K562 (cell line): Measurements from ENCODE around the gene SMIM12. TPM values are rescaled to one million over a fixed set of nuclear protein-coding genes. Genes with fewer than 3 reads are reported as not detected.

ENCODE experiments used
- ATF1 ChIP-seq, 2 experiments: fragments of 450-650 bp in 1 of 2; IDR thresholded peaks; 2 replicates each; pipeline ENCODE4 v1.6.1; 2016; ENCODE audit warnings: missing compliant biosample characterization in 1 of 2, missing genetic modification characterization in 1 of 2
- BCOR ChIP-seq: fragments of 450-650 bp; IDR thresholded peaks from 2 replicates; pipeline ENCODE4 v1.6.1; 2016
- BRF2 ChIP-seq: IDR thresholded peaks from 3 replicates; pipeline ENCODE4 v1.6.1; 2011; ENCODE audit warnings: borderline replicate concordance, mild to moderate bottlenecking; ENCODE audit not compliant: insufficient read length, insufficient read depth
- CBX5 ChIP-seq: IDR thresholded peaks from 2 replicates; pipeline ENCODE4 v1.6.1; 2014; ENCODE audit warnings: low read depth, borderline replicate concordance
- CREM ChIP-seq: IDR thresholded peaks from 2 replicates; pipeline ENCODE4 v1.6.1; 2014; ENCODE audit warnings: antibody characterized with exemption, low read depth
- FOSL1 ChIP-seq: fragments of 200-800 bp; sonication (Bioruptor generic); conservative IDR thresholded peaks from 2 replicates; pipeline ENCODE4 v1.6.1; 2016; ENCODE audit warnings: missing genetic modification characterization, missing compliant biosample characterization
- FOXA3 ChIP-seq, 2 experiments: fragments of 450-650 bp in 1 of 2; sonication (generic) in 1 of 2; formaldehyde crosslinking; IDR thresholded peaks in 1 of 2; conservative IDR thresholded peaks in 1 of 2; 2 replicates each; pipeline versions ENCODE4 v1.4.0 to v1.8.0; 2020 to 2022; ENCODE audit warnings: mild to moderate bottlenecking in 2 of 2, missing genetic modification reagents in 1 of 2
- ILF3 ChIP-seq: fragments of 450-650 bp; IDR thresholded peaks from 2 replicates; pipeline ENCODE4 v1.6.1; 2018; ENCODE audit warnings: antibody characterized with exemption, mild to moderate bottlenecking, moderate library complexity, borderline replicate concordance
- KAT7 ChIP-seq: sonication (generic); formaldehyde crosslinking; IDR thresholded peaks from 2 replicates; pipeline ENCODE4 v1.8.0; 2022; ENCODE audit warnings: missing genetic modification reagents, mild to moderate bottlenecking, borderline replicate concordance
- KHSRP ChIP-seq: fragments of 450-650 bp; IDR thresholded peaks from 2 replicates; pipeline ENCODE4 v1.6.1; 2017
- LEF1 ChIP-seq: fragments of 450-650 bp; IDR thresholded peaks from 2 replicates; pipeline ENCODE4 v1.6.1; 2016; ENCODE audit warnings: mild to moderate bottlenecking
- MAX ChIP-seq: sonication (generic); formaldehyde crosslinking; IDR thresholded peaks from 2 replicates; pipeline ENCODE4 v1.9.0; 2022; ENCODE audit warnings: mild to moderate bottlenecking, missing genetic modification reagents
- MYC ChIP-seq, 2 experiments: fragments of 250-450 bp in 1 of 2; sonication (Bioruptor Pico) in 1 of 2; IDR thresholded peaks; 2 replicates each; pipeline versions ENCODE4 v1.5.1 to v1.6.1; 2012 to 2021; ENCODE audit warnings: low read depth in 2 of 2, borderline replicate concordance in 1 of 2, improper control_type of control experiment in 1 of 2, low read length in 1 of 2, mild to moderate bottlenecking in 1 of 2, moderate library complexity in 1 of 2
- NFXL1 ChIP-seq: fragments of 450-650 bp; formaldehyde crosslinking; IDR thresholded peaks from 2 replicates; pipeline ENCODE4 v1.4.0; 2021; ENCODE audit warnings: mild to moderate bottlenecking
- SIRT6 ChIP-seq: IDR thresholded peaks from one replicate; pipeline ENCODE4 v1.6.1; 2012; ENCODE audit warnings: low read depth, mild to moderate bottlenecking, control low read depth, inconsistent platforms, low read length, moderate library complexity
- SOX6 ChIP-seq: fragments of 450-650 bp; IDR thresholded peaks from 2 replicates; pipeline ENCODE4 v1.6.1; 2014; ENCODE audit warnings: mild to moderate bottlenecking
- ZBTB7A ChIP-seq: IDR thresholded peaks from 2 replicates; pipeline ENCODE4 v1.6.1; 2011; ENCODE audit warnings: low read depth, mild to moderate bottlenecking, low read length, moderate library complexity, borderline replicate concordance; ENCODE audit not compliant: control insufficient read depth
- ZFX ChIP-seq: sonication (generic); formaldehyde crosslinking; IDR thresholded peaks from 2 replicates; pipeline ENCODE4 v1.8.0; 2022; ENCODE audit warnings: mild to moderate bottlenecking, missing genetic modification reagents, moderate library complexity
- ZNF232 ChIP-seq: sonication (generic); formaldehyde crosslinking; IDR thresholded peaks from 2 replicates; pipeline ENCODE4 v1.8.0; 2022; ENCODE audit warnings: mild to moderate bottlenecking, missing genetic modification reagents
- polyA plus RNA-seq, 8 experiments: library from polyadenylated mRNA; depleted of rRNA in 4 of 8; stranded (reverse) in 5 of 8; unstranded in 3 of 8; fragments of >200 nt; fragmentation: Nextera tagmentation in 2 of 8; fragmentation: Illumina TruSeq in 1 of 8; extraction: Ambion mirVana in 2 of 8; extraction: Trizol in 1 of 8; gene quantifications; 2 replicates each; pipeline versions ENCODE4 v1.2.1 to v1.2.3, GENCODE V29; 2011 to 2014; ENCODE audit warnings: inconsistent platforms in 1 of 8, missing spikeins in 1 of 8
- total RNA-seq, 7 experiments: library from RNA; depleted of rRNA in 6 of 7; stranded (reverse); fragments of >200 nt in 6 of 7; fragmentation: Illumina TruSeq in 2 of 7; extraction: Trizol in 2 of 7; gene quantifications; 2 replicates each; pipeline versions ENCODE4 v1.2.1 to v1.2.3, GENCODE V29; 2011 to 2021; ENCODE audit warnings: low replicate concordance in 1 of 7
- TF ChIP-seq, protein P1 (sequence below): fragments of 450-650 bp; IDR thresholded peaks from 2 replicates; pipeline ENCODE4 v1.6.1; 2018; ENCODE audit not compliant: partially characterized antibody
- TF ChIP-seq, protein P2 (sequence below): fragments of 250-450 bp; sonication (Bioruptor Pico); IDR thresholded peaks from 2 replicates; pipeline ENCODE4 v1.8.0; 2022; ENCODE audit warnings: moderate library complexity, mild to moderate bottlenecking, inconsistent platforms

The SMIM12 gene
- total and polyA plus RNA-seq, 9 of the 15 experiments (the other 6 are each of a cell fraction or from before 2014, with no cell fraction given), result 51.7 to 112 (median 63.9) TPM

DNA sequence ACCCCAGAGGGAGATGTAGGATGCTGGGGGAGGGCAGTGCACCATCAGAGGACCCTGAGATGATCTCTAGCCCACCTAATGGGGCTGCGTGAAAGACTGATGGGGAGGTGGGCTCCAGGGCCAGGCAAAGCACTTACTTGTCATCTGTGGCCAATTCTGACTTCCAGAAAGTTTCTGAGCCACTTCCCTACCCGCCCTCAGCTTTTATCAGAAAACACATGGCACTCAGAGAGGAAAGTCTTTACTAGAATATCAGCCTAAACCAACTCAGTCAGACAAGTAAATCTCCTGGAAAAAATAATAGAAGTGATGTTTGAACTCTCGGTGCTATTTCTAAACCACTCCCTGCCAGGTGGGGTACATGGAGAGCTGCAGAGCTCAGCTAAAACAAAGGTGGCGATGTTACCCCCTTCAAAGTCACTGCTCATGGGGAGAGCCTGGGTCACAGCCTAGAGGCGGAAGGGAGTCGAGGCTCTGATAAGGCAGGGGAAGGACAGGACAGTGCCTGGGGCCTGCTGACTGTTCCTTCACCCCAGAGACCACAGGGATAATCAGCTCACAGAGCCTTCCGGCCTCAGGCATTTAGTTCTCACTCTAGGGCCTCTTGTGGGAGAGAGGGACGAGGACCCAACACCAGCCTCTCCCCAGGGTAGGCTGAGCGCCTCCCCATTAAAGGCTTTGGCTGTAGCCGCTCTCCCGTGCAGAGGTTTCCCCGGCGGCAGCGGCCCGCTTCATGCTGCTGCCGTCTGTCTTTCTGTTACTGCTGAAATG lies 14.2 kb downstream of the SMIM12 start (continued):
- TF ChIP-seq, protein P1, sequence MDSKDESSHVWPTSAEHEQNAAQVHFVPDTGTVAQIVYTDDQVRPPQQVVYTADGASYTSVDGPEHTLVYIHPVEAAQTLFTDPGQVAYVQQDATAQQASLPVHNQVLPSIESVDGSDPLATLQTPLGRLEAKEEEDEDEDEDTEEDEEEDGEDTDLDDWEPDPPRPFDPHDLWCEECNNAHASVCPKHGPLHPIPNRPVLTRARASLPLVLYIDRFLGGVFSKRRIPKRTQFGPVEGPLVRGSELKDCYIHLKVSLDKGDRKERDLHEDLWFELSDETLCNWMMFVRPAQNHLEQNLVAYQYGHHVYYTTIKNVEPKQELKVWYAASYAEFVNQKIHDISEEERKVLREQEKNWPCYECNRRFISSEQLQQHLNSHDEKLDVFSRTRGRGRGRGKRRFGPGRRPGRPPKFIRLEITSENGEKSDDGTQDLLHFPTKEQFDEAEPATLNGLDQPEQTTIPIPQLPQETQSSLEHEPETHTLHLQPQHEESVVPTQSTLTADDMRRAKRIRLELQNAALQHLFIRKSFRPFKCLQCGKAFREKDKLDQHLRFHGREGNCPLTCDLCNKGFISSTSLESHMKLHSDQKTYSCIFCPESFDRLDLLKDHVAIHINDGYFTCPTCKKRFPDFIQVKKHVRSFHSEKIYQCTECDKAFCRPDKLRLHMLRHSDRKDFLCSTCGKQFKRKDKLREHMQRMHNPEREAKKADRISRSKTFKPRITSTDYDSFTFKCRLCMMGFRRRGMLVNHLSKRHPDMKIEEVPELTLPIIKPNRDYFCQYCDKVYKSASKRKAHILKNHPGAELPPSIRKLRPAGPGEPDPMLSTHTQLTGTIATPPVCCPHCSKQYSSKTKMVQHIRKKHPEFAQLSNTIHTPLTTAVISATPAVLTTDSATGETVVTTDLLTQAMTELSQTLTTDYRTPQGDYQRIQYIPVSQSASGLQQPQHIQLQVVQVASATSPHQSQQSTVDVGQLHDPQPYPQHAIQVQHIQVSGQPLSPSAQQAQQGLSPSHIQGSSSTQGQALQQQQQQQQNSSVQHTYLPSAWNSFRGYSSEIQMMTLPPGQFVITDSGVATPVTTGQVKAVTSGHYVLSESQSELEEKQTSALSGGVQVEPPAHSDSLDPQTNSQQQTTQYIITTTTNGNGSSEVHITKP, result peak; percentile 88
- TF ChIP-seq MYC (IDR thresholded peaks at IDR 0.05; ENCODE audit: low read depth, low read length) (peak; percentile 64), MYC (CRISPR knock-in tag; IDR thresholded peaks at IDR 0.05; ENCODE audit: borderline replicate concordance, low read depth) (no peak), NFXL1 (CRISPR knock-in tag) (no peak), CBX5 (no peak; the same call in 1 of the 2 replicates), KAT7 (CRISPR knock-in tag) (0 out of 2 replicates have a peak, but pooled peaks have one; percentile 27), FOSL1 (0 out of 2 replicates have a peak, but pooled peaks have one; percentile 19), CREM (peak; percentile 53), SOX6 (peak; percentile 51; the same call in 1 of the 2 replicates), MAX (CRISPR knock-in tag) (peak; percentile 63), FOXA3 (CRISPR knock-in tag; conservative IDR thresholded peaks at IDR 0.05 in 1 of 2, IDR thresholded peaks at IDR 0.05 in 1 of 2) (no peak), ZFX (peak; percentile 54), KHSRP (no peak), LEF1 (0 out of 2 replicates have a peak, but pooled peaks have one; percentile 26), SIRT6 (no peak), BRF2 (no peak), ATF1 (CRISPR knock-in tag; IDR thresholded peaks at IDR 0.05) (no peak), ATF1 (tag; IDR thresholded peaks at IDR 0.05) (peak; percentile 43; the same call in 1 of the 2 replicates), BCOR (peak; percentile 57; the same call in 1 of the 2 replicates), ZBTB7A (peak; percentile 43; the same call in 1 of the 2 replicates), ZNF232 (CRISPR knock-in tag) (no peak), ILF3 (no peak)
- TF ChIP-seq, protein P2, sequence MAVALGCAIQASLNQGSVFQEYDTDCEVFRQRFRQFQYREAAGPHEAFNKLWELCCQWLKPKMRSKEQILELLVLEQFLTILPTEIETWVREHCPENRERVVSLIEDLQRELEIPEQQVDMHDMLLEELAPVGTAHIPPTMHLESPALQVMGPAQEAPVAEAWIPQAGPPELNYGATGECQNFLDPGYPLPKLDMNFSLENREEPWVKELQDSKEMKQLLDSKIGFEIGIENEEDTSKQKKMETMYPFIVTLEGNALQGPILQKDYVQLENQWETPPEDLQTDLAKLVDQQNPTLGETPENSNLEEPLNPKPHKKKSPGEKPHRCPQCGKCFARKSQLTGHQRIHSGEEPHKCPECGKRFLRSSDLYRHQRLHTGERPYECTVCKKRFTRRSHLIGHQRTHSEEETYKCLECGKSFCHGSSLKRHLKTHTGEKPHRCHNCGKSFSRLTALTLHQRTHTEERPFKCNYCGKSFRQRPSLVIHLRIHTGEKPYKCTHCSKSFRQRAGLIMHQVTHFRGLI (CRISPR knock-in tag), result no peak
